ENCODE data around the gene ALG14.

ALG14 gene

GRCh38 chr1:95027046-95027445 lies 45.7 kb downstream of the ALG14 start:
- Histone ChIP-seq H3K9me3 (ENCODE audit: insufficient read depth, low read length, severe bottlenecking) (peaks cover 5% of the 10 kb centered on the region), H3K27me3 (ENCODE audit: insufficient read depth, low read length, poor library complexity) (no peaks in the 10 kb centered on the region), H4K20me1 (ENCODE audit: insufficient read depth, low read length) (no peaks in the 10 kb centered on the region), H3K4me1 (ENCODE audit: insufficient read depth, low read length) (no peaks in the 10 kb centered on the region), H2AFZ (ENCODE audit: low read depth, low read length) (no peak overlapping the region), H3K27ac (ENCODE audit: low read length) (no peak overlapping the region), H3K9ac (ENCODE audit: low read depth, low read length) (no peak overlapping the region), H3K36me3 (ENCODE audit: insufficient read depth, low read length) (peaks cover 13% of the 10 kb centered on the region), H3K4me2 (ENCODE audit: insufficient read depth, low read length) (no peak overlapping the region), H3K79me2 (ENCODE audit: insufficient read depth, low read length) (no peaks in the 10 kb centered on the region), H3K4me3 (ENCODE audit: low read depth in 1 of 2, low read length in 2 of 2) (no peak overlapping the region)
- TF ChIP-seq EZH2 (IDR thresholded peaks at IDR 0.05; ENCODE audit: borderline replicate concordance, low read depth, low read length, severe bottlenecking): no peak
- no peak for TF ChIP-seq CTCF (IDR thresholded peaks at IDR 0.05; ENCODE audit: borderline replicate concordance, extremely low read depth, low read length, poor library complexity, severe bottlenecking)
- DNase-seq (no peak), ATAC-seq (ENCODE audit: insufficient read depth, low read depth) (no peak)

- TF ChIP-seq CTCF (IDR thresholded peaks at IDR 0.05; ENCODE audit: borderline replicate concordance, extremely low read depth, low read length, poor library complexity, severe bottlenecking) (no peak), EZH2 (IDR thresholded peaks at IDR 0.05; ENCODE audit: borderline replicate concordance, low read depth, low read length, severe bottlenecking) (no peak)
- Histone ChIP-seq H3K27ac (ENCODE audit: low read length) (no peak overlapping the region), H3K27me3 (ENCODE audit: insufficient read depth, low read length, poor library complexity) (no peaks in the 10 kb centered on the region), H3K9me3 (ENCODE audit: insufficient read depth, low read length, severe bottlenecking) (peaks cover 5% of the 10 kb centered on the region), H3K4me2 (ENCODE audit: insufficient read depth, low read length) (no peak overlapping the region), H3K4me3 (ENCODE audit: low read depth in 1 of 2, low read length in 2 of 2) (no peak overlapping the region), H3K36me3 (ENCODE audit: insufficient read depth, low read length) (peaks cover 13% of the 10 kb centered on the region), H3K9ac (ENCODE audit: low read depth, low read length) (no peak overlapping the region), H2AFZ (ENCODE audit: low read depth, low read length) (no peak overlapping the region), H3K79me2 (ENCODE audit: insufficient read depth, low read length) (no peaks in the 10 kb centered on the region), H3K4me1 (ENCODE audit: insufficient read depth, low read length) (no peaks in the 10 kb centered on the region), H4K20me1 (ENCODE audit: insufficient read depth, low read length) (no peaks in the 10 kb centered on the region)
- DNase-seq (no peak), ATAC-seq (ENCODE audit: insufficient read depth, low read depth) (no peak)
Observed at GRCh38 chr1:95023399-95024043, 49.2 kb downstream of the ALG14 start.

- peaks cover 13% of the 10 kb centered on the region for H3K36me3 ChIP-seq (ENCODE audit: insufficient read depth, low read length)
- H2AFZ ChIP-seq (ENCODE audit: low read depth, low read length): no peak overlapping the region
- H3K4me2 ChIP-seq (ENCODE audit: insufficient read depth, low read length): no peak overlapping the region
- TF ChIP-seq CTCF (IDR thresholded peaks at IDR 0.05; ENCODE audit: borderline replicate concordance, extremely low read depth, low read length, poor library complexity, severe bottlenecking): no peak
- TF ChIP-seq EZH2 (IDR thresholded peaks at IDR 0.05; ENCODE audit: borderline replicate concordance, low read depth, low read length, severe bottlenecking): no peak
- H3K79me2 ChIP-seq (ENCODE audit: insufficient read depth, low read length): no peaks in the 10 kb centered on the region
- no peak overlapping the region for H3K27ac ChIP-seq (ENCODE audit: low read length)
- H3K4me3 ChIP-seq (ENCODE audit: low read depth in 1 of 2, low read length in 2 of 2): no peak overlapping the region
- H3K27me3 ChIP-seq (ENCODE audit: insufficient read depth, low read length, poor library complexity): no peaks in the 10 kb centered on the region
- ATAC-seq (ENCODE audit: insufficient read depth, low read depth) (no peak), DNase-seq (no peak)
- no peaks in the 10 kb centered on the region for H4K20me1 ChIP-seq (ENCODE audit: insufficient read depth, low read length)
- H3K9ac ChIP-seq (ENCODE audit: low read depth, low read length): no peak overlapping the region
- no peaks in the 10 kb centered on the region for H3K4me1 ChIP-seq (ENCODE audit: insufficient read depth, low read length)
- H3K9me3 ChIP-seq (ENCODE audit: insufficient read depth, low read length, severe bottlenecking): peaks cover 5% of the 10 kb centered on the region
Observed at GRCh38 chr1:95022644-95022926, 50.2 kb downstream of the ALG14 start.

Data from DND-41 (cell line).